ENCODE results near the gene PDLIM1. TPM values are rescaled to one million over a fixed set of nuclear protein-coding genes. Genes with fewer than 3 reads are reported as not detected.
A peak's percentile ranks its signal among the peaks of the same experiment; 100 is the strongest.

PDLIM1 gene
- polyA plus RNA-seq, 1 of the 3 experiments (the other 2 are of a cell fraction) = 97.2 TPM

DNA sequence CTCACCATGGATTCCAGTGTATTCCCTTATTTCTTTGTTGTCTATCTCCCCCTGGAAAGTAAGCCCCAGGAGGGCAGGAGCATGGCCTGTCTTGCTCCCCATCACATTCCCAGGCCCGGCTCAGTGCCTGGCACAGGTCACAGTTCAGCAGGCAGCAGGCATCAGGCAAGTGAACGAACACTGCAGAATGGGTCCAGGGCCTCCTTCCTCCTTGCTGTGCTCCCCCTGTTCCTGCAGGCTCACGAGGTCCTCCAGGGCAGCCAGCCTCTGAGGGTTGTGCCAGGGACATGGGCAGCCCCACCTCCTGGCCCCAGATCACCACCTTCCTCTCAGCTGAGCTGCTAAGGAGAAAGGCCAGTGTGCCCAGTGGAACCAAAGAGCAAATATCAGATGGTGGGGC, 41.8 kb downstream of the PDLIM1 start:
- 89% methylated on average over 2 of the region's 3 CpGs for WGBS (ENCODE audit: low lambda C conversion rate)
- no peak overlapping the region for H3K4me2 ChIP-seq
- peaks cover 17% of the 10 kb centered on the region for H3F3A ChIP-seq (replicated peaks; ENCODE audit: insufficient read depth)
- POLR2A ChIA-PET = no interaction called here
- no peak overlapping the region for H3K4me3 ChIP-seq (ENCODE audit: low read depth in 2 of 2, low read length in 1 of 2)
- H4K20me1 ChIP-seq (ENCODE audit: insufficient read depth) = no peaks in the 10 kb centered on the region
- H3K79me2 ChIP-seq (ENCODE audit: insufficient read depth) = peaks cover 27% of the 10 kb centered on the region; the same call in 1 of the 2 replicates
- no peak for DNase-seq
- H3K9me2 ChIP-seq = no peaks in the 10 kb centered on the region
- H3K27me3 ChIP-seq (ENCODE audit: insufficient read depth) = no peaks in the 10 kb centered on the region
- no peaks in the 10 kb centered on the region for H3K9me3 ChIP-seq
- no peak overlapping the region for H3K9ac ChIP-seq
- peaks cover 2 to 8% of the 10 kb centered on the region in 2 experiments; a peak in 3 of 4 replicates for H3K4me1 ChIP-seq (ENCODE audit: control insufficient read depth in 1 of 2, insufficient read depth in 2 of 2, low read depth in 1 of 2, low read length in 1 of 2)
- TF ChIP-seq FOXJ3 (CRISPR knock-in tag; IDR thresholded peaks at IDR 0.05) (no peak), EP300 (IDR thresholded peaks at IDR 0.05; ENCODE audit: borderline replicate concordance in 1 of 2, low read depth in 1 of 2, low read length in 1 of 2) (no peak), CHD2 (IDR thresholded peaks at IDR 0.05; ENCODE audit: low read length, partially characterized antibody) (no peak), GABPA (IDR thresholded peaks at IDR 0.05; ENCODE audit: low read depth) (no peak), TAF1 (IDR thresholded peaks at IDR 0.05; ENCODE audit: borderline replicate concordance, low read depth, low read length) (no peak), GATA2 (CRISPR knock-in tag; IDR thresholded peaks at IDR 0.05) (no peak), SIN3A (IDR thresholded peaks at IDR 0.05; ENCODE audit: borderline replicate concordance, low read depth, low read length) (no peak), SMC3 (IDR thresholded peaks at IDR 0.05; ENCODE audit: low read depth, low read length) (no peak), MXI1 (IDR thresholded peaks at IDR 0.05; ENCODE audit: low read depth, low read length) (no peak), POLR2AphosphoS5 (IDR thresholded peaks at IDR 0.05; ENCODE audit: low read depth, low read length) (no peak), FOSL2 (IDR thresholded peaks at IDR 0.05; ENCODE audit: borderline replicate concordance, low read depth) (no peak), TCF12 (IDR thresholded peaks at IDR 0.05) (no peak), EZH2phosphoT487 (IDR thresholded peaks at IDR 0.05; ENCODE audit: borderline replicate concordance, low read depth) (no peak)
- TF ChIP-seq, protein P1, sequence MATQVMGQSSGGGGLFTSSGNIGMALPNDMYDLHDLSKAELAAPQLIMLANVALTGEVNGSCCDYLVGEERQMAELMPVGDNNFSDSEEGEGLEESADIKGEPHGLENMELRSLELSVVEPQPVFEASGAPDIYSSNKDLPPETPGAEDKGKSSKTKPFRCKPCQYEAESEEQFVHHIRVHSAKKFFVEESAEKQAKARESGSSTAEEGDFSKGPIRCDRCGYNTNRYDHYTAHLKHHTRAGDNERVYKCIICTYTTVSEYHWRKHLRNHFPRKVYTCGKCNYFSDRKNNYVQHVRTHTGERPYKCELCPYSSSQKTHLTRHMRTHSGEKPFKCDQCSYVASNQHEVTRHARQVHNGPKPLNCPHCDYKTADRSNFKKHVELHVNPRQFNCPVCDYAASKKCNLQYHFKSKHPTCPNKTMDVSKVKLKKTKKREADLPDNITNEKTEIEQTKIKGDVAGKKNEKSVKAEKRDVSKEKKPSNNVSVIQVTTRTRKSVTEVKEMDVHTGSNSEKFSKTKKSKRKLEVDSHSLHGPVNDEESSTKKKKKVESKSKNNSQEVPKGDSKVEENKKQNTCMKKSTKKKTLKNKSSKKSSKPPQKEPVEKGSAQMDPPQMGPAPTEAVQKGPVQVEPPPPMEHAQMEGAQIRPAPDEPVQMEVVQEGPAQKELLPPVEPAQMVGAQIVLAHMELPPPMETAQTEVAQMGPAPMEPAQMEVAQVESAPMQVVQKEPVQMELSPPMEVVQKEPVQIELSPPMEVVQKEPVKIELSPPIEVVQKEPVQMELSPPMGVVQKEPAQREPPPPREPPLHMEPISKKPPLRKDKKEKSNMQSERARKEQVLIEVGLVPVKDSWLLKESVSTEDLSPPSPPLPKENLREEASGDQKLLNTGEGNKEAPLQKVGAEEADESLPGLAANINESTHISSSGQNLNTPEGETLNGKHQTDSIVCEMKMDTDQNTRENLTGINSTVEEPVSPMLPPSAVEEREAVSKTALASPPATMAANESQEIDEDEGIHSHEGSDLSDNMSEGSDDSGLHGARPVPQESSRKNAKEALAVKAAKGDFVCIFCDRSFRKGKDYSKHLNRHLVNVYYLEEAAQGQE (IDR thresholded peaks at IDR 0.05; ENCODE audit: low read depth, low read length) = no peak
- TF ChIP-seq, protein P2, sequence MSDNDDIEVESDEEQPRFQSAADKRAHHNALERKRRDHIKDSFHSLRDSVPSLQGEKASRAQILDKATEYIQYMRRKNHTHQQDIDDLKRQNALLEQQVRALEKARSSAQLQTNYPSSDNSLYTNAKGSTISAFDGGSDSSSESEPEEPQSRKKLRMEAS (IDR thresholded peaks at IDR 0.05; ENCODE audit: low read depth) = no peak
- TF ChIP-seq, protein P3, sequence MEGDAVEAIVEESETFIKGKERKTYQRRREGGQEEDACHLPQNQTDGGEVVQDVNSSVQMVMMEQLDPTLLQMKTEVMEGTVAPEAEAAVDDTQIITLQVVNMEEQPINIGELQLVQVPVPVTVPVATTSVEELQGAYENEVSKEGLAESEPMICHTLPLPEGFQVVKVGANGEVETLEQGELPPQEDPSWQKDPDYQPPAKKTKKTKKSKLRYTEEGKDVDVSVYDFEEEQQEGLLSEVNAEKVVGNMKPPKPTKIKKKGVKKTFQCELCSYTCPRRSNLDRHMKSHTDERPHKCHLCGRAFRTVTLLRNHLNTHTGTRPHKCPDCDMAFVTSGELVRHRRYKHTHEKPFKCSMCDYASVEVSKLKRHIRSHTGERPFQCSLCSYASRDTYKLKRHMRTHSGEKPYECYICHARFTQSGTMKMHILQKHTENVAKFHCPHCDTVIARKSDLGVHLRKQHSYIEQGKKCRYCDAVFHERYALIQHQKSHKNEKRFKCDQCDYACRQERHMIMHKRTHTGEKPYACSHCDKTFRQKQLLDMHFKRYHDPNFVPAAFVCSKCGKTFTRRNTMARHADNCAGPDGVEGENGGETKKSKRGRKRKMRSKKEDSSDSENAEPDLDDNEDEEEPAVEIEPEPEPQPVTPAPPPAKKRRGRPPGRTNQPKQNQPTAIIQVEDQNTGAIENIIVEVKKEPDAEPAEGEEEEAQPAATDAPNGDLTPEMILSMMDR (IDR thresholded peaks at IDR 0.05) = no peak
- TF ChIP-seq, protein P4, sequence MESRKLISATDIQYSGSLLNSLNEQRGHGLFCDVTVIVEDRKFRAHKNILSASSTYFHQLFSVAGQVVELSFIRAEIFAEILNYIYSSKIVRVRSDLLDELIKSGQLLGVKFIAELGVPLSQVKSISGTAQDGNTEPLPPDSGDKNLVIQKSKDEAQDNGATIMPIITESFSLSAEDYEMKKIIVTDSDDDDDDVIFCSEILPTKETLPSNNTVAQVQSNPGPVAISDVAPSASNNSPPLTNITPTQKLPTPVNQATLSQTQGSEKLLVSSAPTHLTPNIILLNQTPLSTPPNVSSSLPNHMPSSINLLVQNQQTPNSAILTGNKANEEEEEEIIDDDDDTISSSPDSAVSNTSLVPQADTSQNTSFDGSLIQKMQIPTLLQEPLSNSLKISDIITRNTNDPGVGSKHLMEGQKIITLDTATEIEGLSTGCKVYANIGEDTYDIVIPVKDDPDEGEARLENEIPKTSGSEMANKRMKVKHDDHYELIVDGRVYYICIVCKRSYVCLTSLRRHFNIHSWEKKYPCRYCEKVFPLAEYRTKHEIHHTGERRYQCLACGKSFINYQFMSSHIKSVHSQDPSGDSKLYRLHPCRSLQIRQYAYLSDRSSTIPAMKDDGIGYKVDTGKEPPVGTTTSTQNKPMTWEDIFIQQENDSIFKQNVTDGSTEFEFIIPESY (IDR thresholded peaks at IDR 0.05; ENCODE audit: borderline replicate concordance, low read depth) = no peak
- TF ChIP-seq, protein P5, sequence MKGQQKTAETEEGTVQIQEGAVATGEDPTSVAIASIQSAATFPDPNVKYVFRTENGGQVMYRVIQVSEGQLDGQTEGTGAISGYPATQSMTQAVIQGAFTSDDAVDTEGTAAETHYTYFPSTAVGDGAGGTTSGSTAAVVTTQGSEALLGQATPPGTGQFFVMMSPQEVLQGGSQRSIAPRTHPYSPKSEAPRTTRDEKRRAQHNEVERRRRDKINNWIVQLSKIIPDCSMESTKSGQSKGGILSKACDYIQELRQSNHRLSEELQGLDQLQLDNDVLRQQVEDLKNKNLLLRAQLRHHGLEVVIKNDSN (IDR thresholded peaks at IDR 0.05; ENCODE audit: borderline replicate concordance, low read depth) = no peak
- H3K27ac ChIP-seq (ENCODE audit: low read depth in 2 of 2, low read length in 1 of 2) = peak overlapping the region in 1 of 2 experiments; percentile 84; a peak in 1 of 4 replicates
- H2AFZ ChIP-seq (ENCODE audit: low read depth) = no peak overlapping the region
- CTCF ChIA-PET = interaction anchor here (14.1 kb wide), 1 partner anchor 114 kb away, joined by 404 read pairs; no protein-coding TSS in a partner anchor
- peaks cover 10 to 19% of the 10 kb centered on the region in 2 experiments for H3K36me3 ChIP-seq (replicated peaks in 1 of 2; ENCODE audit: control insufficient read depth in 1 of 2, insufficient read depth in 2 of 2, low read length in 1 of 2)

All from SK-N-SH (cell line).